HG03280 (cell line): ENCODE measurements around the gene NTSR1.

ENCODE experiments used
- ATAC-seq: cut with Tn5 transposase; IDR thresholded peaks from one replicate; pipeline ENCODE4 v1.9.1; 2021; ENCODE audit warnings: mild to moderate bottlenecking, moderate library complexity; ENCODE audit not compliant: unreplicated experiment

The NTSR1 gene

DNA sequence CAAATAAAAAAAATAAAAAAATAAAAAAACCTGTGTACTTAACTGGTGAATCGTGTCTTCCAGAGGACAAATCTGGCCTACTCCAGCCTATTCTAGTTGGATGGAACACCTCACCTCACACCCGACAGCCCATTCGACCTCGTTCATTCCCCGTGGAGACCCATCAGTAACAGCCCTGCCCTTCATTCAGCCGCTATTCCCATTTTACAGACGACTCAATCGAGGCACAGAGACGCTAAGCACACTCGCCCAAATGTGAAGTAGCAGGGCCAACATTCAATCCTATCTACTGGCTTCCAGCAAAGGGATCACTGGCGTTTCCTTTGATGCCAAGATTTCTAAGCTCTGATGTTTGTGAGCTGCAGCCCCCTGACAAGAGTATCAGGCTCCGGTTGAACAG lies 1.8 kb upstream of the NTSR1 start:
- ATAC-seq: no peak

DNA sequence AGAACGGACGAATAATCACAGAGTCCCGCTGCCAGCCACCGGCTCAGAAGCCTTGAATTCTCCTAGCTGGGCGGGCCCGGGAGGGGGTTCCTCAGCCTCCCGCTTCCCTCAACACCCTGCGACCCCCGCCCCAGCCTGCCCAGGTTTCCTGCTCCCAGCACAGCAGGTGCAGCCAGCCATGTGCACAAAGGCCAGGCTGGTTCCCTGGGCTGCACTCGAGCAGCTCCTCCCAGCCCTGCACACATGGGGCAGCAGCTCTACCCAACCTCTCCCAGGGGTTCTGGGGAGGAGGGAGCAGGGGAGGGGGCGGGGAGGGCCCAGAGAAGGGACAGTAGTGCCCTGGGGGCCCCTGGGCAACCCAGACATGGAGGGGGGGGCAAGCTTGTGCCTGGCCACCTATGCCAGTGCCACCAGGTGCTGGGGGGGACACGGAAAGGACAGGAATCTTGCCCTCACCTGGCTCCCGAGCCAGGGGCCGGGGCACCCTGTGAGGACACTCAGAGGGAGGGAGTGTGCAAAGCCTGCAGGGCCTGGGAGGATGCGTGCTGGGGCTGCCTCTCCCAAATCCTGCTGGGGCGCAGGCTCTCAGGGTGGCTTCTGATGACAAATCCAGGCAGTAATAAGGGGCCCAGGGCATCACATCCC lies 1.2 kb upstream of the NTSR1 start:
- no peak for ATAC-seq

DNA sequence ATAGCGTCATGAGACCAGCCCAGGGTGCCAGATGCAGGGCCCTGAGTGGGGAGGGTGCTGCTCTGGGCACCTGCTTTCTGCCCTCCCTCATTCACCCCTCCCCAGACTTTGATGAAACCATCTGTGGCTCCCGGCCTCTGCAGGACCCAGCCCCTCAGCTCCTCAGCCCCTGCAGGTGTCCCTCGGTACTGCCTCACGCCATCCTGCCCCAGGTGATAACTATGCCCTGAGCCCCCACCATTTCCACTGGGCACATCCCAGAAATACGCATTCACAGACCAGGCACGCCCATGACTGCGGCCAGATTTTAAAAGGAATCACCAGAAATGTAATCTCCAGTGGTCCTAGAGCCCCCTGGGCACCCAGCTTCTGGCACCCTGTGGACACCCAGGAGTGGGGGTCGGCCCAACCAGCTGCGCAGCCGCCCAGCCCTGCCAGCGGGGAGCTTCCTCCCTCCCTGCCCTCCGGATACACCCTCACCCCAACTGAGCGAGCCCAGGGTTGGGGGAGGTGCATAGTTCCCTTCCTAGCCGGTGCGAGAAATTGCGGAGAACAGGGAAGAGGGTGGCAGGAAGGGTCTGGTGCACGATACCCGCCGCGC lies 615 bp upstream of the NTSR1 start:
- no peak for ATAC-seq

DNA sequence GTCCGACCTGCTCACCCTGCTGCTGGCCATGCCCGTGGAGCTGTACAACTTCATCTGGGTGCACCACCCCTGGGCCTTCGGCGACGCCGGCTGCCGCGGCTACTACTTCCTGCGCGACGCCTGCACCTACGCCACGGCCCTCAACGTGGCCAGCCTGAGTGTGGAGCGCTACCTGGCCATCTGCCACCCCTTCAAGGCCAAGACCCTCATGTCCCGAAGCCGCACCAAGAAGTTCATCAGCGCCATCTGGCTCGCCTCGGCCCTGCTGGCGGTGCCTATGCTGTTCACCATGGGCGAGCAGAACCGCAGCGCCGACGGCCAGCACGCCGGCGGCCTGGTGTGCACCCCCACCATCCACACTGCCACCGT lies 885 bp downstream of the NTSR1 start:
- ATAC-seq: no peak

DNA sequence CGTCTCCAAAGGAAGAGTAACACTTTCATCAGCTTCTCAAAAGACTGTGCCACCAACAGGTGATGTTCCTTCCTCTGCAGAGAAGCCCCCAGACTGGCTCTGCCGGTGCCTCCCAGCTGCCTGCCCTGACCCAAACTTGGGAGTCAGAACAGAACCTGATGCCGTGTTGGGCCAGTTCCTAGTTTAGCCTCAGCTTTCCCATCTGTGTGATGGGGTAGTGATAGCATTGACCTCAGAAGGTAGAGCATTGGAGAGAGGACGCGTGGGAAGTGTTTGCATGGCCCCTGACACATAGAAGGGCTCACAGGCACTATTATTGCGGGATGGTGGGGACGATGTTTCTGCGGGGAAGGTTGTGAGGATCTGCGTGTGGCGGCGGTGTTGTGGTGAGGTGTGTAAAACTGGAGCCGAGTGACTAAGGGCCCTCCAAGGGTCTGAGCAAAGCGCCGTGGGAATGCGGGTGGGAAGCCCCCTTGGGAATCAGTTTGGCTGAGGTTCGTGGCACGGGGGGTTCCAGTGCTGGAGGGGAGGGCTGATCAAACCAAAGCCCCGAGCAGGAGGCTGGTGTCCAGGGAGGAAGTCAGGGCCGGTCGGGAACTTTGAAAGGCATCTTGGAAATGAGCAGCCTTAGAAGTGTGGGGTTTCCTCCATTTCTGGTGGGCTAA lies 1.7 kb downstream of the NTSR1 start:
- ATAC-seq: no peak

DNA sequence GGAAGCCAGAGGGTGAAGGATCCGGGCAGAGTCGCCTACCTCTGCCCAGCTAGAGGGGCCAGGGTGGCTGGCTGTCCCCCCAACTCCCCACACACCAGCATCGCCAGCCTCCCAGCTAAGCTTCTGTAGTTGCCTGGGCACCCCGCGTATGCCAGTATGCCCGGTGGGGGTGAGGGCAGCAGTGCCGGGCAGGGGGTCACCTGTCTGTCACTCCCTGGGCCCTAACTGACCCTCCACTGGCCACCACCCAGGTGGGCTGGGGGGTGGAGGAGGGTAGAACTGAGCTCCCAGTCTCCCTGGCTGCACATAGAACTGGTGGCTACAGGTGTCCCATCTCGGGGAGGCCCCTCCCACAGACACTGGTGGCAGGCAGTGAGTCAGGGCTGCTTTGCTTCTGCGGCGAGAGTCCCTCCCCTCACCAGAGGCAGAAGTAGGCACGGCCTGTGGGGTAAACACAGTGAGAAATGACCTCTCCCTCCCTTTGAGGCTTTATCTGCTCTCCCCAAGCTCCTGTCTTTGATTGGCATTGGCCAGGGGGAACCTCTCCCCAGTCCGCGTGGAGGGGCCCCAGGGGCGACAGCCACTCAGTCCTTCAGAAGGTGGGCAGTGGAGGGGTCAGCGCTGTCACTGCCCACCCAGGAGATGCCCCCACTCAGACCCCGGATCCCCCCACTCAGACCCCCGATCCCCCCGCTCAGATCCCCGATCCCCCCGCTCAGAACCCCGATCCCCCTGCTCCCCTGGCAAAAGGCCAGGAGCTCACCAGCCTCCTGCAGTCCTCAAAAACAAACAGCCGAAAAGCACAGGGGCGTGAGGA lies 2.5 kb downstream of the NTSR1 start:
- no peak for ATAC-seq

DNA sequence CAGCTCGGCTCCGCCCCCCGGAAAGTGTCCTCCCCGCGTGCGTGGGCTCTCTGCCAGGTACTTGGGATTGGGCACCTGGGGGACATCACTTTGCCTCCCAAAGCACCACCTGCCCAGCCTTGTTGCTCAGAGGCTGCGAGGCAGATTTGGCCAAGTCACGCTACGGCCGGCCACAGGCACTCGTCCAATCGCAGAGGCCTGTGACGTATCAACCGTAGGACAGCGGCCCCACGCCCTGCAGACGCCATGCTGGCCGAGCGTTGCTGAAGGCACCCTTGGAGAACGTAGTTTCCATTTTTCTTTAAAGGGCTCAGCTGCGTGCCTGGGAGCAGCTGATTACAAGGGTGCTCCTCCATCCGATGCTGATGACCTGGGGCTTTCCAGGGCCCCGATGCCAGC lies 3.1 kb downstream of the NTSR1 start:
- ATAC-seq: no peak

DNA sequence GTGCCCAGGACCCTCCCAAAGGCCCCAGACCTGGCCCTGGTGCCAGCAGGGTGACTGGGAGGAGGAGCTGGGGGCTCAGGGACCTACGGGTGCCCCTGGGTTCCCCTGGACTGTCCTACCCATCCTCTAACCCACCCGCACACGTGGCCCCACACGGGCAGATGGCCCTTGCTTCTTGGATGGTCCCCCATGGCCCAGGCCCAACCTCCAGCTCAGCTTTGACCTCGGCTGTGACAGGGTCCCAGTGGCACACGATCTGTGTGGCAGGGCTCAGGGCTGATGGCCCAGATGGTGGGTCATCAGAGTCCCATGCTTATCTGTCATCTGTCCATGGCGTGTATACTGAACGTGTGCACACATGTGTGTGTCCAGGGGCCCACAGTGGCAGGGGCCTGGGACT lies 4.0 kb downstream of the NTSR1 start:
- no peak for ATAC-seq

DNA sequence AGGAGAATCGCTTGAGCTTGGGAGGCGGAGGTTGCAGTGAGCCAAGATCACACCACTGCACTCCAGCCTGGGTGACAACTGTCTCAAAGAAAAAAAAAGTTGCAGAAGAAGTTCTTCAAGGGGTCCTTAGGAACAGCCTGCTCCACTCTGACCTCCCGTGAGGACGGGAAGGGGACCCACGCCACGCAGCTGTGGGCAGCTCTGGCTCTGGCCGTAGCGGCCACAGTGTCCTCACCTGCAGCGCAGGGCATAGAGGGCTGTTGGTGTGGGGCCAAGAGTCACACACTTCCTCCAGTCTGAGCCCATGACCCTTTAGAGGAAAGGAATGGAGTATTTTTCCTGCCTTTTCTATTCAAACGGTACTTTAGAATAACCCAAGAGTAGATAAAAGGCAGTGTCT lies 5.4 kb downstream of the NTSR1 start:
- ATAC-seq: no peak

DNA sequence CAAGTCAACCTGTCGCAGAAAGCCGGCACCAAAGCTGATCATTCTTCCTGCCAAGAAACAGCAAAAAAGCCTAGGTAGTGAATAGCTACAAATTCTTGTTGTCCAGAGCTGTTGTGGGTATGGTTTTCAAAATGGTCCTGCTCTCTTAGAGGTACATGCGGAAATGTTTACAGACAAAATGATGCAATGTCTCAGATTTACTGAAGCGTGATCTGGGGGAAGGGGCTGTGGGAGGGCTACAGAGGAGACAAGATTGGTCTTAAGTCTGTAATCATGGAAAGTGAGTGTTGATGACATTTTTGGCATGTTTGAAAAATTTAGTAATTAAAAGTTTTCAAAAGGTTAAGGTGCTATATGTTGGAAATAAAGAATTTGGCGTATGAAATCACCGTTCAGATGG lies 6.2 kb downstream of the NTSR1 start:
- ATAC-seq: no peak

DNA sequence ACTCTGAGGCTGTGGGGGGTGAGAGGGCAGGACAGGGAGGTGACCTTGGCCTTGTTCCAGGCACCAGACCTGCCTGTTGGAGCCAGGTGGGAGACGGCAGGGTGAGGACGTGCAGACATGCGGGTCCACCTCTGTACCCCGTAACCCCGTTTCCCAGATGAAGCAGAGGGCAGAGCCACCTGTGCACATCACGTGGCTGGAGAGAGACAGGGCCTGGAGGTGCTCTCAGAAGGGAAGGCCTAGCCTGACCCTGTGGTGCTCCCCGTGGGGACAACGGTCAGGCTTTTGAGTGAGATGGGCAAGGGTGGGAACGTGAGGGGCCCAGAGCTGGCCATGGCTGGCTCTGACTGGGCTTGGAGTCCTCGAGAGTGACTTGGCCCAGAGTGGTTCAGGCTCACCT lies 6.6 kb downstream of the NTSR1 start:
- no peak for ATAC-seq

DNA sequence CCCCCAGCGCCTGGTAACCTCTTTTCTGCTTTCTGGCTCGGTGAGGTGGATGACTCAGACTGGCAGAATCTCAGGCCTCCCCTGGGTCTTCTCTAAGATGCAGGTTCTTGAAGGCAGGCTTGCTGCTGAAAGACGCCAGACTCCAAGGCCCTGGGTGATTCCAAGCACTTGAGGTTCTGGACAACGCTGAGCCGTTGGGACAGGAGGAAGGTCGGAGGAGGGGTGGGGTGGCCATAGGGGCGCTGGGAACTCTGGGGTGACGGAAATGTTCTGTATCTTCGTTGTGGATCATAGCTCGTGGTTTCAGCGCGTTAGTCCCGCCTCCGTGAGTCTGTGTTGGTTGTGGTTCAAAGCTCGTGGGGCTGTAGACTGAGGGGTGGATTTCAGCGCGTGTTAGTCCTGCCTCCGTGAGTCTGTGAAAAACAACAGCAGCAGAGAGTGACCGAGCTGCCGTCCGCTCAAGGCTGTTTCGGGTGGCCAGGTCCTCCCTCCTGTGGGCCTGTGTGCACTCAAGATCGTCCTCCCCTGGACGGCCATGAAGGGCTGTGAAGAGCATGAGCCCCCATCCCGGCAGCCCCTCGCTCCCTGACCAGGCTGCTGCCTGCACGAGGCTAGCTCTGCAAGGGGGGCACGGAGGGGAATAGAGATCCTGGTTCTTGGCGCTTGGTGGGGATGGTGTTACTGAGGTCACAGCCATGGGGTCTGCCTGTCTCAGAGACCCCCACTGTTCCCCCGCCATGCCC lies 7.7 kb downstream of the NTSR1 start:
- no peak for ATAC-seq

DNA sequence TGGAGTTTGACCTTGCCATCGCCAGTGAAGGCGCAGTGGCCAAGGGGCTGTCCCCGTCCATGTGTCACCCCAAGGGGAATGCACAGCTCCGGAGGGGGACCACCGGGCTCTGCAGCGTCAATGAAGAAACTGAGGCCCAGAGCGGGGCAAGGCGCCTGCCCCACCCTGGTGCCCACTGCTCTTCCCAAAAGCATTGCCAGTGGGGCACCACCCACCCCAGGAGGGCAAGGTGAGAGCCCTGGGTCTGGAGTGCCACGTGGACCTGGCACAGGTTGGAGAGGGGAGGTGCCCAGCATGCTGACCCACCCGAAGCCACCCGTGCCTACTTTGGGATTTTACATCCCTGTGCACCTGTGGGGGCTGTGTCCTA lies 8.3 kb downstream of the NTSR1 start:
- ATAC-seq: no peak

DNA sequence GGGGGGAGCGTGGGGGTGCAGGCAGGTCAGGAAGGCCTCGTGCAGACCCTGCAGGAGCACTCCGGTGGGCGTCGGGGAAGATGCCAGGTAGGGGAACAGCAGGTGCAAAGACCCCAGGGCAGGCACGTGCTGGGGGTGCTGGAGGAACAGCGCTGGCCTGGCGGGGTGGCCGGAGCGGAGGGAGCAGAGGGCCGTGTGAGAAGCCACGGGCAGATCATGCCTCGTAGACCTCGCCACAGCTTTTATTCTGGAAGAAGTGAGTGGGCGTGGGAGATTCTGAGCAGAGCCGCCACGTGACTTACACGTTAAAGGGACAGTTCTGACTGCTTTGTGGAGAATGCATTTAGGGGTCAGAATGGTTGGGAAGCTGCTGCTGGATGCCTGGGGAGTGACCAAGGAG lies 9.3 kb downstream of the NTSR1 start:
- ATAC-seq: no peak

DNA sequence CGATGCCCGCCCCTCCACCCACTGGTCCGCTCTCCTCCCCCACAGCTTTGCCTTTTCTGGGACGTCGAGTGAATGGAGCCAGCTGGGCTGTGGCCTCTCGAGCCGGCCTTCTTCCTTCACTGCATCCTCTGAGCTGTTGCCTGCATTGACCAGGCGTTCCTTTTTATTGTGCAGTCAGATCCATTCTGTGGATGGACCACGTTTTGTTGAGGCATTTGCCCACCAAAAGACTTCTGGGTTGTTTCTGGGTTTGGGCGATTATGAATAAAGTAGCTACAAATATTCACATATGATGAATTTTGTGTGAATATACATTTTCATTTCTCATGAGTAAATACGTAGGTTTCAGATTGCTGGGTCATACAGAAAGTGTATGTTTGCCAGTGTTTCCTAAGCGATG lies 9.9 kb downstream of the NTSR1 start:
- no peak for ATAC-seq

DNA sequence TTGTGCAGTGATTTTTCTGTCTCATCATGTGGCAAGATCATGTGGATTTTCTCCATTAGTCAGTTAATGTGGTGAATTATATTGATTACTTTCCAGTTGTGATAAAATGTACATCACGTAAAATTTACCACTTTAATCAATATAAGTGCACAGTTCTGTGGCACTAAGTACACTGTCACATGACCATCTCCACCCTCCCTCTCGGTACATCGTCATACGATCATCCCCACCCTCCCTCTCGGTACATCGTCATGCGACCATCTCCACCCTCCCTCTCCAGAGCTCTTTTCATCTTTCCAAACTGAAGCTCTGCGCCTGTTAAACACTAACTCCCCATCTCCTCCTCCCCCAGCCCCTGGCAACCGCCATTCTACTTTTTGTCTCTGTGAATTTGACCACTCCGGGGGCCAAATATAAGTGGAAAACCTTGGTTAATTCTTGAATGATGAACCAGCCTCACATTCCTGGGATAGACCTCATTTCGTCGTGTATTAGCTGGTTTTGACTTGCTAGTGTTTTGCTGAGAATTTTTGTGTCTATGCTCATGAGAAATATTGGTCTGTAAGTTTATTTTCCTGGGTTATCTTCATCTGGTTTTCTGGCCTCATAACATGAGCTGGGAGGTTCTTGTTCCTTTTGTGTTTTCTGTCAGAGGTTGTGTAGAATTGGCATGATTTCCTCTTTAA lies 10.8 kb downstream of the NTSR1 start:
- no peak for ATAC-seq

DNA sequence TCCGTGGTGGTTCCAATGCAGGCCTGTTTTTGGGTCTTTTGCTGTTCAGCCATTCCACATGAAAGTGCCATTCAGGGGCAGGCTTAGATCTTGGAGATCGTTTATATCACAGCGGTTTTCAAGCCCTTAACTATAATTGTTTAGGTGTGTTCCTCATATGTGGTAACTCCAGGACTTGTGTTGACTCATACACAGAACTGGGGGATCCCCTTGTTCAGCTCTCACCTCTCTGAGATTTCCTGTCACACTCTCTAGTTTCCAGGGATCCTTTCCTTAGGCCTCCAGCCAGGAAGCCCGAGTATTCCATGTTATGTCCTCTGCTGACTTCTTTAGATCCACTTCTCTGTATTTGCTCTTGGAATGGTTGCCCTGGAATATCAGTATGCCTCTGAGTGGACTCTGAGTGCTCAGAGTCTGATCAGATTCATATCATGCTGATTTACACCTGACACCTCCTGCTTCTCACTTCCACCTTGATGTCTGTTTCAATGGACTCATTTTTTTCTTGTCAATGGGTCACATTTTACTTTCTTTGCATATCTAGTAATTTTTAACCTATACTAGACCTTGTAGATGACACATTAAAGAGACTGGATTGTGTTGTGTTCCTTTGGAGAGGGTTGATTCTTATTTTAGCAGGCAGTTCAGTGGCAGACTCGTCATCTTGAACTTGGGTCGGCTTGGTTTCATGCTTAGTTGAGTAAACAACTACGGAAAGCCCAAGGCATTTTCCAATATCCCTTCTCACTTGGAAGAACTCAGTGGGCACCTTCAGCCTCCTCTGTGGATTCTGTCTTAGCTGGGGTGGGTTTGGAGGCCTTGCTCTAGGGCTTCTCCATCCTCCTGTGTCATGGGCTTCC lies 13.1 kb downstream of the NTSR1 start:
- no peak for ATAC-seq

DNA sequence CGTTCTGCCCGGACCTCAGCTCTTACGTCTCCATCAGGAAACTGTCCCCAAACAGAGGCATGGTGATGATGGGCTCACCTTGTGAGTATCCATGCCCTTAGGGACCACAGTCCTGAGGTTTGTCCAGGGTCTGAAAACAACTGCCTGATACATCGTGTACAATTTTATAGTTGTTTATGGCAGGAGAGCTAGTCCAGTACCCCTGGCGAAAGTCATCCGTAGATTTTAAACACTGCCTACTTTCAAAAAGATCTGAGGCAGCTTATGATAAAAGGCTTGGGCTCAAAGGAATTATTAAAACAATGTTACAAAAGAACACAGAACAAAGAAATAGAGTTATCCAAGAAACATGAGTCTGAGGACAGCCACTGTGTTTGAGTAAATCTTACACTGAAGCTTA lies 14.0 kb downstream of the NTSR1 start:
- ATAC-seq: no peak

DNA sequence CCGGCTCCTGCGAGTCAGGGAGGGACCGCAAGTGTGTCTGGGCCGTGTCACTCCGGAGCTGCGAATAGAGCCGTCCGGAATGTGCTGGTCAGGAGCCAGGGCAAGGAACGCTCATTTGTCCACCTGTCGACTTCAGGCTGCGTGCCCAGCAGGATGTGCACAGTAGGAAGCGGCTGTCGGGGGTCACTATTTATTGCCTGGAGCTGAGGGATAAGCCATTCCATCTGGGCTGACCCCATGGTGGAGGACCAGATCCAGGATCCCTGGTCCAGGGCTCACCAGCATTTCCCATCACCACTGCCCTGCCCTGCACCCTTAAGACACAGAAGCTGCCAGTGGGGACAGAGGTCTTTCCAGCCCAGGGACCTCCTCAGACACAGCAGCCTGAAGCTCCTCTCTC lies 14.7 kb downstream of the NTSR1 start:
- no peak for ATAC-seq
